ENCODE results near the gene CC2D1A.

Gene CC2D1A

DNA sequence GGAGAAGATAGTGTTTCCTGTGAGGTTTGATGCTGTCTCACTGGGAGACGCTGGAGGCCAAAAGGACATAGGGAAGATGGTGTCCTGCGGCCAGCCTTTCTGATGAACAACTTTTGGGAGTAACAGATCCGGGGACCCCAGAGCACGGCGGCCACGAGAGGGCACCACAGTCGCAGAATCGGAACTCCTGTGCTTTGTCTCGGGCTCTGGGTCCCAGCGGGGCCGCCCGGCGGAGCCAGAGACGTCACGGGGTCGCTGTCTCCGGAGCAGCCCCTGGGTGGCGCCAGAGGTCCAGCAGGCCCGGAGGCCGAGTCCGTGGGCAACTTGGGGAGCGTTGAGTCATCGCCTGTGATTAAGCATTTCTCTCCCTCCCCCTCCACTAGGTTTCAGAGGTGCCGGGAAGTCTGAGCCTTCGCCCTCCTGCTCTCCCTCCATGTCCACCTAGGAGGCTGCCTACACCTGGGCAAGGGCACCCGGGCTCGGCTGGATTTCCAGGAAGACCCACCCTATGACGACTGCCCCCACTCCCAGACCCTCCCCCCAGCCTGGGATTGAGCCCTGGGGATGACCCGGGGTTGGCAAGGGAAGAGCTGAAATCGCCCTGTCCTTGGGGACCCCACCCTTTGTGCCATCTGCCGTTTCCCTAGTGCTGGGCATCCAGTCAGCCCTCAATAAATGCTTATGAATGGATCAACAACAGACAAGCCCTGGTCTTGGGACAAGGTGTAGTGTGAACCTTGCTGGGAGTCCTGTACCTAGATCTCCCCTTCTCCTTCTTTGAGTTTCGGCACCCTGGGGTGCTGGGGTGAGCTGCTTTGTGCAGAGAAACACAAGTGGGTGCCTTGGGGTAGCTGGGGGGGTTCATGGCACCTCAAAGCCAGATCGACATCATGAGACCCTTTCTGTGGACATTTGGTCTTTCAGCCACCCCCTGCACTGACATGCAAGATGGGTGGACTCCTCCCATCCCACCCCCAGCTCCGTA lies 25.6 kb upstream of the CC2D1A start:
- peak; percentile 68 to 79 for DNase-seq

DNA sequence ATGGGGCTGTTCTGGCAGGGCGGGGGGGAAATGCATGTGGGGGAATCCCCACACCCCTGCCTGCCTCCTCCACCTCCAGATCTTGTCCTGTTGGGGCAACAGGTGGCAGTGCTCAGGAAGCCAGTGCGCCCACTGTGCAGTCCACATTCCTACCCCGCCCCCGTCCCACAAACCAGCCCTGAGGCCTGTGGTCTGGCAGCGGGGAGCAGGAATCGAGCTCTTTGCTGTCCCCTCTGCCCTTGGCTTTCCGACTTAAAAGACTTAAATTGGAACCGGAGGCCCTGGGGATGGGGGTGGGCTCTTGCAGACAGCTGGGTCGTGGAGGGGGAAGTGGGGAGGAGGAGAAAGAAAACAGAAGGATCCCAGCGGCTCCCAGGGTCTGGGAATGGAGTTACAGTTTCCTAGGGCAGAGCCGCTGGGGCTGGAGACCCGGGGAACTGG lies 24.7 kb upstream of the CC2D1A start:
- no peak for DNase-seq

DNA sequence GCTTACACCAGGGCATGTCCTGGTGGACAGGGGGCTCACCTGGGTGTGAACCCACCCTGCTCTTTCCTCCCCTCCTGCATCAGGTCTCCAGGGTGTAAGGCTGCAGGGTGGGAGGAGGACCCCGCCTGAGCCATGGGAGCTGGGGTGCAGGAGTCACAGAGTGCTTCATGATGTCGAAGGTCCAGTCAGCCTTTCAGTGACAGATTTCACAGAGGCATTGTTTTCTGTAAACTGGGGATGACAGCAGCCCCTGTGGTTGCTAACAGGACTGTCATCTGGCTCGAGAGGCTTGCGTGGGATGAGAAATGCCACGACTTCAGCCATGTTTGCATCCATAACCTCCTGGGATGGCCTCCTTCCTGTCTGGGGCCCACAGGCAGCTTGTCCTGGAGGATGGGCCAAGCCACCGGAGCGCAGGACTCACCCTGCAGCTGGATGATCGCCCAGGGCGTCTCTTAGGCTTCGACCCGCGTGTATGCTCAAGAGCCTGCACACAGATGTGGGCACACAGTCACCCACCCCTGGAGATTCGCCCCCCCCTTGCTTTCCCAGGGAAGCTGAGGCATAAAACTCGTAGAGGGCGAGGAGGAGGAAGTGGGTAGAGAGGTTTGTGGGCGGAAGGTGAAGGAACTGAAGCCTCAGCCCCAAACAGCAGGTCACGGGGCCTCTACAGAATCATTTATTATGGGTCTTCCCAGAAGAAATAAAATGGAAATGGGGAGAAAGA lies 24.1 kb upstream of the CC2D1A start:
- DNase-seq, result no peak

DNA sequence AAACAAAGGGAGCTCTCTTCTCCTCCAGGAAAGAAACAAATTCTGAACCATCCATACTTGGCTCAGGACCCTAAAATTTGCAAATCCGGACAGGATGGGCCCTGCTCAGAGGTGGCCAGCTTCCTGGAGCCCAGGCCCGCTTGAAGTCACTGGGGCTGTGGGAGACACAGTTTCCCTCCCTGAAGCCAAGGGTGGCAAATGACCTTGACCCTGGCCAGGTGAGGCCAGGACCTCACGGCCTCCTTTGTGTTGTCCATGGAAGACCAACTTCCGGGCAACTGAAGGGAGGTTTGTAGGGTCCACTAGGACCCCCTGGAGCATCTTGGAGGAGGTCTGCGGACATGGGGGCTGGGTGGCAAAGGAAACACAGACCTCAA lies 23.6 kb upstream of the CC2D1A start:
- no peak for DNase-seq

DNA sequence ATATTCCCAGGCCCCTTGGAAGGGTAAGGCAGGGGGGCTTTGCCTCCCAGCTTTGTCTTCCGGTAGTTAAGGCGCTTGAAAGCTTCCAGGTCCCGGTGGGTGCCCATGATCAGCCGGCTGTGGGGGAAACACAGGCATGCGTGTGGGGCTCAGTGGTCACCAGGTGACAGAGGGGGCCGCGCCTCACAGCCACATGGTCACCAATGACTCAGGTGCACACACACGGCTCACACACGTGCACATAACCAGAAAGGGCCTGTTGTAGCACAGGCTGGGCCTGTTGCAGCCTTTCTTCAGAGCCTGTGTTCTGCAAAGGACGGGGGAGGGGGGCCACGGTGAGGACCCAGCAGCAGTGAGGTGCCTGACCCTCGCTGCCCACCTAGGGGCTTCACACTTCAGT lies 23.2 kb upstream of the CC2D1A start:
- no peak for DNase-seq

DNA sequence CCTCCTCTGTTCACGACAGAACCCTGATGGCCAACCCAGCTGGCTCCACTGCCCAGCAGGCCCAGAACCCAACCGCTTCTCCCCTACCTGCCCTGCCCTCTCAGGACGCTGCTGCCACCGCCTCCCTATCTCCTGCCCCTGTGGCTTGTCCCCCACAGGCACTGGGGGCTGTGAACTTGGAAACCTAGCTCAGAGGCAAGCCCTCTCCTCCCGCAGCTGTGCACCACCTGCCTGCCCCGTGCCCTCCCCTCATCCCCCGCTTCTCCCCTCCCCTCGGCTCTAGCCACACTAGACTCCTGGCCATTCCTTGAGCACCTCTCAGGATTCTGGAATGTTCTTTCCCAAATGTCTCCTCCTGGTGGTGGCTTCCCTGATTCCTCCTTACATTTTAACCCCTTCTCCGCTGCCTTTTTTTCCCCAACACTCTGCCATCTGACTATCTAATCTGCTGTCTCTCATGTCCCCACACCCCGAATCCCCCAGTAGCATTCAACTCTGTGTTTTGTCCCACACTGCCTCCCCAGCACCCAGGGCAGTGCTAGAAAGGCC lies 22.4 kb upstream of the CC2D1A start:
- no peak for DNase-seq

DNA sequence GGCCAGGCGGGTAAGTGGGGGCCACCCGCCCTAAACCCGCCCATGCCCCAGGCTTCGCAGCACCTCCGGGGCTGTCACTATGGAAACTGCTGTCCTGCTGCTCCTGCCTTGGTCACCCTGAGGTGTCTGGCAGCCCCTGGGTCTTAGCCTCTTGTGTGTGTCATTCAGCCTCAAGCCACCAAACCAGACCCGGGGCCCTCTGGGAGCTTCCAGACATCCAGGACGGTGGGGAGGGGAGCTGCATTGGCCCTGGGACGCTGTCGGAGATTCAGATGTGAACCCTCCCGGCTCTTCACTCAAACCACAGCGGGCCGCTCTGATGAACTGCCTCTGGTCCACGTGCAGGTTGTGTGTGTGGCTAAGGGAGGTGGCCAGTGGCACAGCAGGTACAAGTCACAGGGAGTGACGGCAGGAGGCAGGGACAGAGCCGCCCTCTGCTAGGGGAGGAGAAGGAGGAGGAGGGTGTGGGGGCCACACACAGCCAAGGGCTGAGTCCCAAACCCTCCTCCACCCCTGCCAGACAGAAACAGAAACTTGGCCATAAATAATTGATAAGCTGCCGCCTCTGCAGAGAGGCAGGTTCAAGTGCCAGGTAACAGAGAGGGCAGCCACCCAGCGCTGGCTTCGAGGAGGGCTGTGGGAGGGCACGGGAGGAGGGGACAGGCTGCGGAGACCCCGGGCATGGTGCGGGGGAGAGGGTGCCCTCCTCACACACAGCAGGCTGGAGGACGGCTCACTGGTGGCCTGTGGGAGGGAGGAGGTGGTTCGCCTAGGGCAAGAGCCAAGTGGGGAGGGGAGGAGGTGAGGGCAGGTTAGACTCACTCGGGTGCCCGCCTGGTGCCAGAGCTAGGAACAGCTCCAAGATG lies 21.0 kb upstream of the CC2D1A start:
- peak in 1 of 2 experiments; percentile 1 for DNase-seq

DNA sequence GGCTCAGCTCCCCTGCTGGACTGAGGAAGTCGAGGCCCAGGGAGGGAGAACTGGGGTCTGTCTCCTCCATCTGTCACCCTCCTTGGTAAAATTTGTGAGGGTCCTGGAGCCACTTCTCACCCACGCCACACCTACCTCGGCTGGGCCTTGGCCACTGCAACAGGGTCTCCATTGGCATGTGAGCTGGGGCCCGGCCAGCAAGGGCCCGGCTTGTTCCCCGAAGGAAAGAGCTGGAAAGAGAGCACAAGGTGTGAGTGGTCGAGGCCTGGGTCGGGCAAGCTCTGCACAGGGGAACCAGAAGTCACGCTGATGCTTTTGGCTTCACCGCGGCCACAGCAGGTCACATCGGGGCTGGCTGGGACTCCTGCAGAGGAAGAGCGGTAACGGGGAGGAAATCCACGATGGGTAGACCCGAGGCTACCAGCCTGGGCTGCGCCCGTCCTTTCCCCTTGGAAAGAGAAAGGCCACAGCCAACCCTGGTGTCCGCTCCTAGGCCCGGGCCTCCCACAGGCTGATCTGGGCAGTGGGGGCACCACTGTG lies 20.1 kb upstream of the CC2D1A start:
- no peak for DNase-seq

DNA sequence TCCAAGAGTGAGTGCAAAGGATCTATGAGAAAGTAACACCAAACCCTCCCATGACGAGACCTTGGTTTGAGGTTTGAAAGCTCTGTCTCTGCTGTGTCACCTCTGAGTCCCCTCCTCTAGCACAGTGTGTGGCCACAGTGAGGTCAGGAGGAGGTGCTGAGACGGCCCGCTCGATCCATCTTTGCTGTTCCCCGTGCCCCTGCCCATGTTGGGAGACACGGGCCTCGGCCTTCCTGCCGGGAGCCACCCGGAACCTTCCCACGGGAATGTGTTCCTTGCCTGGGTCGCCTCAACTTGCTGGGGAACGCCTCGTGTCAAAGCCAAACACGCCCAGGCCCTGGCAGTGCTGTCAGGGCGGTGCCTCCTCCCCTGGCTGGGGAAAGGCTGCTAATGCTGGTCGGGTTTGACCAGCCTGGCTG lies 19.0 kb upstream of the CC2D1A start:
- no peak for DNase-seq

DNA sequence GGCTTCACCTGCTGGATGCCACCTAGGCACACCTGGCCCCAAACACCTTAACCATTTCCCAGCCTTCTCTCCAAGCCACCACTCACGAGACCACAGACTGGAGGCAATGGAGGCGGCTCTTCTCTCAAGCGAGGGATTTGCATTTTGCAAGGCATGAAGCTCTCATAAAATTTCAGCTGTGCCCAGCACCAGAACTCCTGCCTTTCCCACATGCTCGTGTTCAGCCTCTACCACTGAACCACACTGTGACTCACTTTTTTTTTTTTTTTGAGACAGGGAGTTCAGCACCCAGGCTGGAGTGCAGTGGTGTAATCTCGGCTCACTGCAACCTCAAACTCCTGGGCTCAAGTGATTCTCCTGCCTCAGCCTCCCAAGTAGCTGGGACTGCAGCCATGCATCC lies 18.5 kb upstream of the CC2D1A start:
- DNase-seq, result no peak

DNA sequence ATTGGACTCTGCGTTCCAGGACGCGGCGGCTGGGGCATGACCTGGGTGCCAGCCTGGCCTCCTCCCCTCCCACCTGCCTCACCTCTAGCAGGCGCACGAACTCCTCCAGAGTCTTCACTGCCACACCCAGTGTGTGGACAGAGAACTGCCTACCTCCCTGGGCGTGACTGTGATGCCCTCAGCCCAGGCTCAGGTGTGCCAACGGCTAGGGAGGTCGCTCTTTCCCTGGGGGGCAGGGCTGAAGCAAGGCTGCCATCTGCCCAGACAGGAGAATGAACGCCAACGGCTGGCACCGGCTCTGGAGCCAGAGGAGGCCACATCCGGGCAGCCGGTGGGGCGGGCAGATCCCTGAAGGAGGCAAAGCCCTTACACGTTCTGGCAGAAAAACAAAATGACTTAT lies 17.7 kb upstream of the CC2D1A start:
- peak in 1 of 2 experiments; percentile 10 for DNase-seq

DNA sequence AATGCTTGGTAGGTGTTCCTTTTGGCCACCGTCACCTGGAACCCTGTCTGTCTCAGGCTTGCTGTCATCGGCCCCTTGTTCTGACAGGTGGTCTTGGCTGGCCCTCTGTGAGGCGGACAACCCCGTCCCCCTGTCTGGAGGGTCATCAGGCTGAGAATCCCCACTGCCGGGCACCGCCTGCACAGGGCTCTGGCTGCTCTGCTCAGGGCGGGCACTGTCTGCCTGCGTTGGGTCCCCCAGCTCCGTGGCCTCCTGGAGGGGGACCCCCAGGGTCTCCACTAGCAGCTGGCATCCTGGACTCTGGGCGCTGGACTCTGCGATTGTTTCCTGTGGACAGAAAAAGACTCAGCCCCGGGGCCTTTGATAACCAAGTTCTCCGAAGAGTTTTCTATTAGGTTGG lies 15.9 kb upstream of the CC2D1A start:
- no peak for DNase-seq

DNA sequence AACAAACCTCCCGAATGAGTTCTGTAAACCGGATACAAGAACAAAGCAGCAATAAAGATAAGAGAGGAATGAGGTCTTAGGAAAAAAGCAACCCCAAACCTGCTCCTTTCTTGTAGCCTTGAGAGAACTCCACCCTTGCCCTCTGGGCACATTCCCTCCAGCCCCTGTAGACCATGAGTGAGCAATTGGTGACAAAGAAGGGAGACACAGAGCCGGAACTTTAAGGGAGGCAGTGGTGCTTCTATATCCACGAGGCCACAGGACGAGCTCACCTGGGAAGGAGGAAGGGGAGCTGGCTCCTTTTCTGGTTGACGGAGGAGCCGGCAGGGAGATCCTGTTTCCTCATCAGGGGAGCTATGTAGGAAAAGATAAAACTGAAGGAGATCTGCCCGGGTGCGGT lies 13.1 kb upstream of the CC2D1A start:
- no peak for DNase-seq

DNA sequence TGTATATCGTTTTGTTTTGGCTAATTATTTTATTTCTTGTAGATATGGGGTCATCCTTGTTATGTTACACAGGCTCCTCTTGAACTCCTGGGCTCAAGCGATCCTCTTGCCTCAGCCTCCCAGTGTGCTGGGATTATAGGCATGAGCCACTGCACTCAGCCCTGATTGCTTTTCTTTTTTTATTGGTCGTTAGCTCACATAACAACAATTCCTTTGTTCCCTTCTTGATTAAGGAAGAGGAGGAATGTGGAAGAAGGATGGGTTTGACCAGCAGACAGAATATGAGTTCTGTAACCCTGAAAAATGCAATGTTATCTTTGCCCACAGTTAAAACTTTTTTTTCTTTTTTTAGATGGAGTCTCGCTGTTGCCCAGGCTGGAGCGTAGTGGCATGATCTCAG lies 11.4 kb upstream of the CC2D1A start:
- DNase-seq, result no peak

DNA sequence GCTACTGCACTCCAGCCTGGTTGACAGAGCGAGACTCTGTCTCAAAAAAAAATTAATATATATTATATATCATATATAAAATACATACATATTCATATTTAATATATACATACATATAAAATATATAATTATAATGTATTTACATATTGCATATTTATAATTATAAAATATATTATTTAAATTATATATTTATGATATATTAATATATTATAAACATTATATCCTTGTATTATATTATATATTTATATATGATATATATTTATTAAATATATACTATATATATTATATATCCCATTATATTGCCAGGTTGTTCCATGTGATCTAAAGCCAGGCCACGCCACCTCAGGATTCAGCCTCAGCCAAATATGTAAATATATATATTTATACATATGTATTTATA lies 9.8 kb upstream of the CC2D1A start:
- DNase-seq, result no peak

DNA sequence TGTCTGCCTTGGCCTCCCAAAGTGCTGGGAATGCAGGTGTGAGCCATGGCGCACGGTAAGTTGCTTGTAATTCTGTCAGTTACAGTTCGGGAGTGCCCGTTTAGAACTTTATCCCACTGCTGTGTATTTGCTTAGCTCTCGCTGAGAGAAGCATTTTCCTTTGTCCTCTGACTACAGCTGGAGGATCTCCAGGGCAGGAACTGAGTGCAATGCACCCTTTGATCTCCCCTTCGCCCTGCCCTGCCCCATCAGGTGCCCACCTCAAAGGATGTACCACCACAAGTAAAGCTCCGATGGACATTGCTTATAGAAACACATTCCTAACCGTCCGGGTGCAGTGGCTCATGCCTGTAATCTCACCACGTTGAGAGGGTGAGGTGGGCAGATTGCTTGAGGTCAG lies 6.6 kb upstream of the CC2D1A start:
- no peak for DNase-seq

DNA sequence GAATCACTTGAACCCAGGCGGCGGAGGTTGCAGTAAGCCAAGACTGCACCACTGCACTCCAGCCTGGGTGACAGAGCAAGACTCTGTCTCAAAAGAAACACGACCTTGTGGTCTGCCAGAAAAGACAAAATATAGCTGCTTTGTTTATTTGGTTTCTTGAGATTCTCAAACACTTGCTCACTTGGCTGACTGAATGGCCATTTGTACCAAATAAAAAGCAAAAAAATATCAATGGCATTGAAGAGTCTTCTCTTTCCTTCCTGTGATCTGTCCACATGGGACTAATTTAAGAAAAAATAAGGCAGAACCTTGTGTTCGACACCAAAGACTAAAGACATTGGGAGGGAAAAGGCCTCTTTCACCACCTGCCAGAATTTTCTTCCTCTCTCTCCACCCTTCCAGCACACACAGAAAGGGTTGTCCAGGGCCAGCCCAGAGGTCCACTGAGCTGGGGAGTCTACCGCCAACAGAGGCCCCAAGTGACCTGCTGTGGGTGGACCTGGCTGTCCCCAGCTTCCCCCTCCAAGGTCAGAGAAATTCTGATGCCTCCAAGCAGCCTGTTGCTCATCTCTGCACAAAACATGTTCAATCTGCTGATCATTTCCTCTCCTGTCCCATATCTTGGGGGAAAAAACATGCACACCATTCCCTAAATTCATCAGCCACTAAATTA lies 6.0 kb upstream of the CC2D1A start:
- DNase-seq, result no peak

DNA sequence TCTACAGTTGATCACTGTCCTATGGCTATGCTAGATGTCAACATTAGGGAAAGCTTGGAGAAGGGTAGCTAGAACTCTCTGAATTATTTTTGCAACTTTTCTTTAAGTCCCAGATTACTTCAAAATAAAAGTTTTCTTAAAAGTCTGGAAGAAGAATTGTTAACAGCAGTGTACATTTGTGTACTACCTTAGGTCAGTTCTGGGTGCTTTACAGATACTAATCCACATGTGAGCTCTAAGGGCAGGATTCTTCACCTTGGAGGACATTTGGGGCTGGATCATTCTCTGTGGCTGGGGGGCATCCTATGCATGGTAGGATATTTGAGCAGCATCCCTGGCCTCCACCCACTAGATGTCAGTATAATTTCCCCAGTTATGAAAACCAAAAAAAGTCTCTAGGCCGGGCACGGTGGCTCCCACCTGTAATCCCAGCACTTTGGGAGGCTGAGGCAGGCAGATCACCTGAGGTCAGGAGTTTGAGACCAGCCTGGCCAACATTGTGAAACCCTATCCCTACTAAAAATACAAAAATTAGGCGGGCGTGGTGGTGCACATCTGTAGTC lies 2.9 kb upstream of the CC2D1A start:
- DNase-seq, result no peak

DNA sequence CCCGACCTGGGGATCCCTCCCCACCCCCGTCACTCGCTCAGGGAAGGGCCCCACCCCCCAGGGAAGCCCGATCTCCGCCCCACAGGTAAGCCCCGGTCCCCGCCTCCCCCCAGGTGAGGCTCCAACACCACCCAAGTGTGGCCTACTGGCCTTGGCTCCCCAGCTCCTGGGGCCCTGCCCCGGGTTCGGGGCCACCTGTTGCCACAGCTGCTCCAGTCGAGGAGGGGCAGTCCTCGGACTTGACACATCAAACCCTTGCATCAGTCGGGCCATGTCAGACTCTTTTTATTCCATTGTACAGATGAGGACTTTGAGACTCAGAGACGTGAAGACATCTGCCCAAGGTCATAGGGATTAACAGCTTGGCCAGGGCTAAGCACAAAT lies 512 bp downstream of the CC2D1A start:
- no peak for DNase-seq

DNA sequence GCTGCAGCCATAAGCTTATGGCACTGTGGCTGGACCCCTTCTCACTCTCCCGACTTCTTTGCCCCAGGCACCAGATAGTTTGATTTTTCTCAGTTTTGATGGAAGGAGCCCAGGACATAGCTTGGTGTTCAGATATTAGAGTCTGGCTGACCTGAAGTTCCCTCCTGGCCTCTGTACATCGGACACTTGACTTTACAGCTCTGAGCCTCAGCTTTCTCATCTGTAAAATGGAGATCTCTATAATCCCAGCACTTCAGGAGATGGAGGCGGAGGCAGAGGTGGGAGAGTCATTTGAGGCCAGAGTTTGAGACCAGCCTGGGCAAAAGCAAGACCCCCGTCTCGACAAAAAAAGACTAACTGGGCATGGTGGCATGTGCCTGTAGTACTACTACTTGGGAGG lies 909 bp downstream of the CC2D1A start:
- no peak for DNase-seq

DNA sequence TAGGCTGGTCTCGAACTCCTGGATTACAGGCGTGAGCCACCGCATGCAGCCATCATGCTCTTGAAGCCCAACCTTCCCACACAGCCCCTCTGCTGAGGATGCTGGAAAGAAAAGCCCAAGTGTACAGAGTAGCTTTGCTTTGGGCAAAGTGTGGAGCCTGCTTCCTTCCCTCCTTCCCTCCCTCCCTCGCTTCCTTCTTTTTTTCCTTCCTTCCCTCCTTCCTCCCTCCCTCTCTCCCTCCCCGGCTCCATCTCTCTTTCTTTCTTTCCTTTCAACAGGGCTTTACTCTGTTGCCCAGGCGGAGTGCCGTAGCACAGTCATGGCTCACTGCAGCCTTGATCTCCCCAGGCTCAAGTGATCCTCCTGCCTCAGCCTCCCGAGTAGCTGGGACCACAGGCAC lies 2.7 kb downstream of the CC2D1A start:
- no peak for DNase-seq

DNA sequence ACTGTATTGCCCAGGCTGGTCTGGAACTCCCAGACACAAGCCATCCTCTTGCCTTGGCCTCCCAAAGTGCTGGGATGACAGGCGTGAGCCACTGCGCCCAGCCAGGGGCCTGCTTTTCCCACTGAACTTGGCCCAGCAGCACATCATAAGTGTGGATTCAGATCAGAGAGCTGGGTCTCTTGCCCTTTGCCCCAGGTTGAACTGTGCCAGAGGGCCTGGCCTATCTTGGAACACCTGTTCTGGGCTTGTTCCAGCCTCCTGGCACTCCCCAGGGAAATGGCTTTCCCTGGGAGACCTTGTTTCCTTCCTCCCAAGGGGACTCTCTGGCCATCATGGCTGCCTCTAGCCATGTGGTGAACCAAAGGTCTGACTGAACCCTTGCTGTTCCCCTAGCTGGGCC lies 3.4 kb downstream of the CC2D1A start:
- DNase-seq, result no peak

All from cerebellar nuclear complex (tissue), 1 donor.